CD4-positive, alpha-beta T cell treated with Interleukin-2 at 100 ng/mL for 4 hours (primary cell): ENCODE results near the gene SUN1.

ENCODE experiments used
- DNase-seq: peaks from one replicate; pipeline ENCODE4 v3.0.0-alpha.2; 2020; ENCODE audit warnings: low spot score

Gene SUN1

DNA sequence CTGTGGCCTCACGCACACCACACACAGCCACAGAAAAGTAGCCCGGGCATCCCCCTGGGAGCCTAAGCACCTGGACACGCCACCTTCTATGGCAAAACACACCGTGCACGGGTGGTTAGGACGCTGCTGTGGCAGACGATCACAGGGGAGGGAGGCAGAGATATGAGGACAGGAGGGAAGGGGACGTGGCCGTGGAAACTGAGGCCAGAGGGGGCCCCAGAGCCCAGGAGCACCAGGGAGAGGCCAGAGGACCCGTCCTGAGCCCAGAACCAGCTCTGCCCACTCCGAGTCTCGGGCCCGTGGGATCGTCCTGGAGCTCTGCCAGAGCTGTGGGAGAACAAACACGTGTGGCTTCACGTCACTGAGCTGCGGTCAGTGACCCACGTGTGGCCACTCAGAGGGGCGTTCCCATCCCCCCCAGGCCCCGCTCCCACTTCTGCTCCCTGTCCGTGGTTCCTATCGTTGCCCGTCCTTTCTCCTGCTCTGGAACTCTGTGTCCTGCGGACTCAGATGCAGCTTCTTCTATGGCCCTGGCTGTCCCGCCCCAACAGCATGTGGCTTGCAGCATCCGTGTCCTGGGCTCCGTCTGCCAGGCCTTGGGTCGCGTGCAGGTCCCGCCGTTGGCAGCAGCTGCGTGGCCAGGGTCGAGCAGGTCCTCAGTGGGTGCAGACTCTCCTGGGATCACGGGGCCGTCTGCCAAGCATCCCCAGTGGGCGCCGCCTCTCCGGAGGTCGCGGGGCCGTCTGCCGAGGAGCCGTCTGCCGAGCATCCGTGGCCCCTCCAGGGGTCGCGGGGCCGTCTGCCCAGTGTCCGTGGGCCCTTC lies 75.1 kb downstream of the SUN1 start:
- DNase-seq = no peak

GRCh38 chr7:908159-908581 lies 75.9 kb downstream of the SUN1 start:
- DNase-seq = no peak

- peak; percentile 73 for DNase-seq
These were observed 76.5 kb downstream of the SUN1 start for GRCh38 chr7:908591-909357.

DNA sequence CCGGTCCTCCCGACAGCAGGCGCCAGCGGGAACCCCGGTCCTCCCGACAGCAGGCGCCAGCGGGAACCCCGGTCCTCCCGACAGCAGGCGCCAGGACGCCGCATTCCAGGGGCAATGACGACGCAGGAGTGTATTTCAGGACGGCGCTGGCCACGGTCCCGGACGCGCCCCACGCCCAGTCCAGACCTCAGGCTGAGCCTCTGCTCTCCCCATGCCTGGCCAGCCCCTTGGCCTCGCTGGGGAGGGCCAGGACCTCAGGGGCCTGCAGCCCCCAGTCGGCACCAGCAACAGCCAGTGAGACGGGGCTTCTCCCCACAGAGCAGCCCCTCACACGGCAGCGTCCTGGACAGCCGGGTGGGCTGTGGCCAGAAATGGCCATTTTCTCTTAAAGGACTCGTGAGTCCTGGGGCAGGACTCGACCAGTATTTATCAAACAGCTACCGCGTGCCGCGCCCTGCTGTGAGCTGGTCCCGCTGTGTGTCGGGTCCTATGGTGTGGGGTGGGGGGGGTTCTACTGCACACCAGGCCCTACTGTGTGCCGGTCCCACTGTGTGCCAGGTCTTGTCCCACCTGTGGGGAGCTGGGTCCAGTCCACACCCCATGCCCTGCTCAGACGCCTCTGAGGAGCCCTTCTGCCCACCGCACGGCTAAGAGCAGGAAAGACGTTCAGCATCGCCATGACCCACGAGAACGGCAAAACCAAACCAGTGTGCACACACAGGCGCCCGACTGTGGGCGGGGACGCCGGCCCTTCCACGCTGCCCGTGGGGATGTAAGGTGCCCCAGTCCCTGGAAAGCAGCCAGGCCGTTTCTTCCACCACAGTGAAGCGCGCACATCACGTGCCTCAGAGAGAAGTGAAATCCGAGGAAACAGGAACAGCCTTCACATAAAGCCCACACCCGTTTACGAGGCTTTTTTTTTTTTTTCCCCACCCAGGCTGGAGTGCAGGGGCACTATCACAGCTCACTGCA lies 77.4 kb downstream of the SUN1 start:
- DNase-seq = peak; percentile 35

GRCh38 chr7:910441-910861 lies 78.2 kb downstream of the SUN1 start:
- DNase-seq = no peak

GRCh38 chr7:910931-911431 lies 78.7 kb downstream of the SUN1 start:
- DNase-seq = no peak

DNA sequence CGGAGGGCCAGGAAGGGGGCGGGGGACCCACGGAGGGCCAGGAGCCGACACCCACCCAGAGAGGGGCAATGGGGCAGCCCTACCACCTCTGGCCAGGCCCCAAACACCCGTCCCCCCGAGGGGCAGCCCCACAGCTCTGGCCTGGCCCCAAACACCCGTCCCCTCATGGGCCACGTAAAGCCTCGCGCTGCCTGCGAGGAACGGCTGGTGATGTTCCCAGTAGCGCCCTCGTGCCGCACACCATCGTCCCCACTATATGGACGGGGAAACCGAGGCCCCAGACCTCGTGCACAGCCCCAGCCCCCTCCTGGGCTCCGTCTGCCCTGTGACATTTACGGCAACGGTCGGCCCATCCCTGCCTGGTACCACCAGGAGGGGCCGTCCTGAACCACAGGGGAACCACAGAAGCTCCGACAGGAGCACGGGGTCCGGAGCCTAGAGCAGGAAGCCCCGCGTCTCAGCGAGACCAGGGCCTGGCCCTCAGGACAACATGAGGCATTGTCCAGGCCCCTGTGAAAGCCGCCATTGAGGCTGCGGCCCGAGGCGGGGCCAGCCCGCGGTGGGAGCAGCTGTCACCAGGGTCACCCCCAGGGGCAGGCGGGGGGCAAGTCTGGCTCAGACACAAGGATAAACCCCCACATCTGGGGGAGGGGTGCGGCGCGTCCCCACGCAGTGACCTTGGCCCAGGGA lies 79.7 kb downstream of the SUN1 start:
- DNase-seq = no peak

DNA sequence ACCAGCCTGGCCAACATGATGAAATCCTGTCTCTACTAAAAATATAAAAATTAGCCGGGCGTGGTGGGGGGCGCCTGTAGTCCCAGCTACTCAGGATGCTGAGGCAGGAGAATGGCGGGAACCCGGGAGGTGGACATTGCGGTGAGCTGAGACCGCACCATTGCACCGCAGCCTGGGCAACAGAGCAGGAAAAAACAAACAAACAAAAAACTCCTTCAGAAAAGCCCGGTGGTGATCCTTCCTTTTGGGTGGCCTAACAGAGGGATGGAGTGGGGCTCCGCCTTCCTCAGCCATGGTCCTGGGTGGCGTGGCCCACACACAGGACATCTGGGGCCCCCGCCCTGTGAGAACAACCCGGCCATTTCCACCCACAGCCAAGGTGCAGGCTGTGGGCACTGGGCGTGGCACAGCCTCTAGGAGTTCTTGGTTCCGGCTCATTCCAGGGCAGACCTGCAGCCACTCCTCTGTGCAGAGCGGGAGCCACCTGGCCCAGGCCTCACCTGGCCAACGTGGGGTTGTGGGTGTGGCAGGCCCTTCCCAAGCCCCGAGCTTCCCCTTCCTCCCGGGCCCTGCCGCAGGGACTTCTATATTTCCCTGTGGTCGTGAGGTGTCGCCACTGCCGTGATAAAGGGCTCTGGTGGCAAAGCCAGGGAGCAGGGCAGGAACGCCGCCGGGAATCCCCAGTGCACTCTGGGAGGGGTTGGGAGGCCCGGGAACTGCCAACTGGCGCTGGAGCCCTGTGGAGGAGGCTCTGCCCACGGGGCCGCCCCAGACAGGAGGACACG lies 81.7 kb downstream of the SUN1 start:
- DNase-seq = no peak

DNA sequence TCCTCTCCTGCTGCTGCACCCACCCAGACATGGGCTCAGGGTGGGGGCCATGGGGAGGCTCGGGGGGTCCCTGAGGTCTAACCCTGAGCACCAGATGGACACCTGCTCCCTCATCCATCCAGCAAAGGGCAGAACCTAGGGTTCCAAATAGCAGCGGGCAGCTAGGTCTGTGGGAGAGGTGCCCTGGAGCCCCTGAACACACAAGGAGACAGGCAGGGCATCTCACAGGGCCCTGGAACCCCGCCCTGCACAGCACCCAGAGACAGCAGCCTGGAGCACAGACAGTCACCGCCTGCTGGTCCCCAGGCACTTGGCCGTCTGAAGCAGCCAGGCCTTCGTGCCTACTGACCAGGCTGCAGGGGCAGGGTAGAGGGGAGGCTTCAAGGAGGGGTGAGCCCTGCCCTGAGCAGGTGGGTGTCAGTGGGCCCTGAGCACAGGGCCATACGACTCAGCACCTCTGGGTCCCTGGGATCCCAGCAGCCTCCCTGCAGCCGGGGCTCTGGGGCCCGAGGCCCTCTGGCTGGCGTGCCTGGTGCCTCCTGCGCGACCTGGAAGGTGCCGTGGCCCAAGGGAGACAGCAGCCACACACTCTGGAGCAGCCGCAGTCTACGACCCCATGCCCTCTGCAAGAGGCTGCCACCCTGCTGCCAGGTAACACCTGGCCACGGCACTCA lies 82.4 kb downstream of the SUN1 start:
- no peak for DNase-seq

DNA sequence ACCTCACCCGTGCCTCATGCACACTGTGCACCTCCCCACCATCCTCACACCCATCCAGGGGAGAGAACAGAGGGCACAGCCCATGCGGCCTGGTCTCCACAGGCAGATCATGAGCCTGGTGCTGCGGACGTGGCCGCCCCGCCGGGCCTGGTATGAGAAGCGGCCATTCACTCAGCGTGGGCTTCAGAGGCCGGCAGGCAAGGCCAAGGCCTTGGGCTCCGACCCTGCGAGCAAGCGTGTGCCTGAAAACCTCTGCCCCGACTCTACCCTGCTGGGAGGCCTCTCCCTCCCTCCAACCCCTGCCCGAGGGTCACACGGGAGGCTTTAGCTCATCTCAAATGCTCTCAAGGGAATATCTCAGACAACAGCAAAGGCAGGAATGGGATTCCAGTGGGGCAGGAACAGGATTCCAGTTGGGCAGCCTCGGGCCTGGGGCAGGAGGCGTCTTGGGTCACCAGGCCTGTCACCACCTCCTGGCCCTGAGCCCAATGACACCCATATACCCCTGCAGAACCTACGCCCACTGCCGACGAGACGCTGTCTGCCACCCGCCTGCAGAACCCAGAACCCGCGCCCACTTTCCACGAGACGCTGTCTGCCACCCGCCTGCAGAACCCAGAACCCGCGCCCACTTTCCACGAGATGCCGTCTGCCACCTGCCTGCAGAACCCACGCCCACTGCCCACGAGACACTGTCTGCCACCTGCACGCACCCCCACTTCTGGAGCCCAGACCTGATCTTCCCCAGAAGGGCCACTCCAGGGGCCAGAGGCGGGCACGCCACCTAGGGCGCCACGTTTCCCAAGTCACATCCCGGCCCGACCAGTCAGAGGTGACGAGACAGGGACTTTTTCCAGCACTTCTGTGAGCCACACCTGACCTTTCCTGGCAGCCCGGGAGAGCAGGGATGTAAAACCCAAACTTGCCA lies 83.3 kb downstream of the SUN1 start:
- no peak for DNase-seq

DNA sequence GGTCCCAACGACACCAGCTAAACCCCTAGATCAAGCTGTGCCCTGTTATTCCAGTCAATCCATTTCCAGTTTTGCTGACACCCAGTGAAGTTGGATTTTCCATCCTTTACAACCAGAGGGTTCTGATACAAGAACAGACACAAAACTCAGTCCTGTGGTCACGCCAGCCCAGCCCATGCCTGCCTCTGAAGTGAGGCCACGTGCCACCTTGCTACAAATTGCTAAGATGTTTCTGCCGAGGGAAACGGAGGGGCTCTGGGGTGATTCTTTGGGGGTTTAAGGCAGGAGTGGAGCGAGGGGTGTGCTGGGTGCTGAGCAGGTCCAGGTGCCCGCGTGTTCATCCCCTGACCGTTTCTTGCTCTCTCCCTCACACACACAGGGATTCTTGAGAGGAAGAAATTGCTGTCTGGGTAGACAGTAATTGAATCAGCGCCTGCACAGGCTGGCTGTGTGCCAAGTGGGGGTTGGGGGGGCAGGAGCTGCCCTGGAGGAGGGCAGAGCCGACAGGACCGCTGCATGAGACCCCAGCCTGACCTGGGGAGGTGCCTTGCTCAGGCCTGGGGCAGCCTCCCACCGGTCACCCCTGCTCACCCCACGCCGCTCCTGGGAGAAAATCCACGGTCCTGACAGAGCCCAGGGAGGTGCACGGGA lies 84.1 kb downstream of the SUN1 start:
- no peak for DNase-seq

- no peak for DNase-seq
These were observed 85.2 kb downstream of the SUN1 start for GRCh38 chr7:917255-918117.

DNA sequence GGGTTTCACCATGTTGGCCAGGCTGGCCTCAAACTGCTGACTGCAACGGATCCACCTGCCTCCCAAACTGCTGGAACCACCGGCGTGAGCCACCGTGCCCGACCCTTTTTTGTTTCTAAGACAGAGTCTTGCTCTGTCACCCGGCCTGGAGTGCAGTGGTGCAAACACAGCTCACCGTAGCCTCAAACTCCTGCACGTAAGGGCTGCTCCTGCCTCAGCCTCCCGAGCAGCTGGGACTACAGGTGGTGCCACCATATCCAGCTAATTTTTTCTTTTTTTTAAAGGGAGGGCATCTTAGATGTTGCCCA lies 85.8 kb downstream of the SUN1 start:
- no peak for DNase-seq

GRCh38 chr7:918441-919113 lies 86.3 kb downstream of the SUN1 start:
- DNase-seq = no peak

DNA sequence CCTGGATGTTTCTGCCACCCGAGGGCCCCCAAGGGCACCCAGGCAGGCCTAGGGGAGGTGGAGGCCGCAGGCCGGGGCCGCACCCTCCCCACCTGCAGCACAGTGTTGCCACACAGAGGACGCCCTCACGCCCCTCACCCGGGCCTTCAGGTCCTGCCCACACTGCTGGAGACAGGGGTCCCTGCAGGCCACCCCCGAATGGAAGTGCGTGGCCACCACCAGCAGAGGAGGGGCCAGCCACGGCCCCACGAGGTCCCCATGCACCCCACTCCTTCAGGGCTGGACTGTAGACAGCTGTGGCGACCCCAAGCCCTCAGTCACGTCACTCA lies 86.8 kb downstream of the SUN1 start:
- DNase-seq = no peak

DNA sequence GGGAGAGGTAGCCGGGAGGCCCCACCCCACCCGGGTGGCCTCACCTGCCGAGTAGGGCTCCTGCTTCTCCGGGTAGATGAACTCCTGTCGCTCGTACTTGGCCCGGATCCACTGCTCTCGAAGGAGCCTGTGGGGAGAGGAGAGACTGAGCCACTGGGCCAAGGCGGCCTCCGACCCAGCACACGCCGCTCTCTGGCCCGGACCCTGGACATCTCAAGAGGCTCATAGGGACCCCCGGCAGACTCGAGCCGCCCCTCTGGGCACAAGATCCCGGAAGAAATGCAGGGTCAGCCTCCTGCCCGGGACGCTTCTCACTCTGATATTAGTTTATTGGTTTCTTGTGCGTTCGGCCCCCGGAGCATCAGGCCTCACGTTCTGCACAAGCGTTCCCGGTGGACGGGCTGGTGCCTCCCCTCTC lies 87.7 kb downstream of the SUN1 start:
- DNase-seq = no peak
